HG03520 (cell line): ENCODE measurements around the gene COX14.
"Not testable (repeated sequence)": the region's sequence is repeated elsewhere in the genome, so short reads cannot be mapped to it uniquely, and the experiment has no call there.

Experiments
- ATAC-seq: cut with Tn5 transposase; IDR thresholded peaks from one replicate; pipeline ENCODE4 v1.9.1; 2021; ENCODE audit warnings: mild to moderate bottlenecking, moderate library complexity; ENCODE audit not compliant: unreplicated experiment

COX14 gene

DNA sequence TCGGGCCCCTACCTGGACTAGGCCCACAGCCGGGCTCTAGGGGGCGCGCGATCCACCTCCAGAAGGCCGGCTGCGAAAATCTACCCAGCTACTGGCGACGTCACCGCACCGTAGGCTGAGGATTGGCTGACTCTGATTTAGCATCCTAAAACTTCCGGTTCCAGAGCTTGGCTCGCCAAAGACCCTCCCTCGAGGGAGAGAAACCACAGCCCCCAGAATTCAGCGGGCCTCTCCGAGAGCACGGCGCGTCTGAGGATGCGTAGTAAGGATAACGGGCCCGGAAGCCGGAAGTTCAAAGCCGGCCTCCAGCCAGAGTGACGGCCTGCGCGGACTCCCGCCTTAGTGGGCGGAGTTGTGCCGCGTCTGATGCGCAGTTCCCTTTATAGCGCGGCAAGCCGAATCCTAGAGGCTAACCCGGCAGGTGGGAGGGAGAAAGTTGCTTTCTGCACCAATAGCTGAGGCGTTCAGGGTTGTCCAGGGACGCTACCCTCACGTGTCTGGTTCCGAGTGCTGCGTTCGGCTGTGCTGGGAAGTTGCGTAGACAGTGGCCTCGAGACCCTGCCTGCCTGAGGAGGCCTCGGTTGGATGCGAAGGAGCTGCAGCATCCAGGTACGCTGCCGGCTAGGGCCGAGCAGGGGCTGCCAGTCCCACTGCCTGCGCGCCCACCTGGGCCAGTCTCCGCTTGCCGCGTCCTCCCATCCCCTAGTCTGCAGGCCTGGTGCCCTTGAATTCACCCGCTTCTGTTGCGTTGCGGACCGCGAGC lies at the start of gene COX14:
Gene COX14 (plus strand): TSS at position 544 of the 763 bp plus-strand sequence. CDS start 7,808 bp downstream, outside the sequence.
- ATAC-seq, result peak; percentile 75

DNA sequence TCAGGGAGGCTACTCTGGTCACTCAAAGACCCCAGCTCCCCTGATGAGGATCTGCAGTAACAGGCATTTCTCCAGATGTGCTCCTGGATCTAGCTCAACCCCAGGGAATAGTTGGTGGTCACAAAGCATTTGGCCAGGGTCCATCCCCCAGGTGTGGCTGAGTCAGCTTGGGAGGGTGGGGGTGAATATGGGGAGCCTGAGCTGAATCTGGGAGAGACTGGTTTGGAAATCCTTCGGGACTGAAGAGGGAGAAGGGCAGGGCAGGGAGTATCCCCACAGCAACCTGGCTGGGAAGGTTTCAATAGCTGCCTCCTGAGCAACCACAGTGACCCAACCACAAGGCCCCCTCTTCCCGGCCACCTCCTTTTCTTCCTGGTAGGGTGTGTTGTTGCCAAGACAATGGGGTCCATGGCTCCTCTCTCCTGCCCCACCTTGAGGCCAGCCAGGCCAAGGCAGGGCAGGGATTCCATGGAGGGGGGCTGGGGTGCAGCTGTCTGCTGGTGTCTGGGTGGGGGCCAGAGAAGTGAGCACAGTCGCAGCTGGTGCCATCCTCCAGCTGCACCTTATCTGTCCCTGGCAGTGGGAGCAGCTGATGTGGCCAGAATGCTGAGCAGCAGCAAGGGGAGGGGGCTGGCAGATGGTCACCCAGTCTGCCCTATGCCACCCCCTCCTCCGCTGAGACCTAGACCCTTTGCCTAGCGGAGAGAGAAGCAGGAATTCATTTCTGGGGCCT lies 49.1 kb upstream of the COX14 start:
- ATAC-seq, result no peak

- ATAC-seq, result no peak
Measured at GRCh38 chr12:50065726-50066310, 46.2 kb upstream of the COX14 start.

DNA sequence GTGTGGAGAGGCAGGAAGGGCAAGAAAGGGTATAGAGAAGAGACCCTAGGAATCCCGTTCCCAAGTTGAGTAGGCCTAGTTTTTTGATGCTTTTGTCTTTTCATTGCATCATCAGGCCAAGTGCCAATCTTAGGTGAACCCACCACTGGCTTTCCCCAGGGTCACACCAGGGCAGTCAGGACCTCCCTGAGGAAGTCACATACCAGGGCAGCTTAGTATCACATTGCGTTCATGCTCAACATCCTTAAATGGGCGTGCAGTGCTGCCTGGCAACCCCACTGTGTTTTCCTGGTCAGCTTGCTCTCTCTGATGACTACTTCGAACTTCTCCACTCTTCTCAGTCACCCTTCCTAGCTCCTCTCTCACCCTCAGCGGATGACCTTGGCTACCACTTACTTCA lies 45.6 kb upstream of the COX14 start:
- ATAC-seq, result no peak

DNA sequence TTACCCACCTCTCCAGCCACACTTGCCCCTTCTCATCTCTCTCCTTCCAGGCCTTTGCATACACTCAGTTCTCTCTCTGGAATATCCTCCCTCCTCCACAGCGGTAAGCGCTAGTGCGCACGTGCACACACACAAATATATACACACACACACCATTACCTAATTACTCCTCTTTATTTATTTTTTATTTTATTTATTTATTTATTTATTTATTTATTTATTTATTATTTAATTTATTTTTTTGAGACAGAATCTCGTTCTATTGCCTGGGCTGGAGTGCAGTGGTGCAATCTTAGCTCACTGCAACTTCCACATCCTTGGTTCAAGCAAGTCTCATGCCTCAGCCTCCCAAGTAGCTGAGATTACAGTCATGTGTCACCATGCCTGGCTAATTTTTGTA lies 43.0 kb upstream of the COX14 start:
- no peak for ATAC-seq

DNA sequence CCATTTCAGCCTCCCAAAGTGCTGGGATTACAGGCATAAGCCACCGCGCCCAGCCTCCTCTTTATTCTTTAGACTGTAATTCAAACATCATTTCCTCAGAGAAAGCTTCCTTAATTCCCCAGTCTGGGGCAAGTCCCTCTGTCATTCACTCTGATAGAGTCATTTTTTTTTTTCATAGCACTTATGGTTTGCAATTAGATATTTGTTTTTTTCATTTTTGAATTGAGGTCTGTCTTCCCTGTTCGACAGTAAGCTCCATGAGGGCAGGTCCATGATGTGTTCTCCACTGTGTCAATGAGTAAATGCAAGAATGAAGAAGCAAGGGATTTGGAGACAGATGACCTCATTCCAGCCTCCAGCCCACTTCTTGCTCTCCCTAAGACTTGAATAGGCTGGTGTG lies 42.5 kb upstream of the COX14 start:
- ATAC-seq, result no peak

DNA sequence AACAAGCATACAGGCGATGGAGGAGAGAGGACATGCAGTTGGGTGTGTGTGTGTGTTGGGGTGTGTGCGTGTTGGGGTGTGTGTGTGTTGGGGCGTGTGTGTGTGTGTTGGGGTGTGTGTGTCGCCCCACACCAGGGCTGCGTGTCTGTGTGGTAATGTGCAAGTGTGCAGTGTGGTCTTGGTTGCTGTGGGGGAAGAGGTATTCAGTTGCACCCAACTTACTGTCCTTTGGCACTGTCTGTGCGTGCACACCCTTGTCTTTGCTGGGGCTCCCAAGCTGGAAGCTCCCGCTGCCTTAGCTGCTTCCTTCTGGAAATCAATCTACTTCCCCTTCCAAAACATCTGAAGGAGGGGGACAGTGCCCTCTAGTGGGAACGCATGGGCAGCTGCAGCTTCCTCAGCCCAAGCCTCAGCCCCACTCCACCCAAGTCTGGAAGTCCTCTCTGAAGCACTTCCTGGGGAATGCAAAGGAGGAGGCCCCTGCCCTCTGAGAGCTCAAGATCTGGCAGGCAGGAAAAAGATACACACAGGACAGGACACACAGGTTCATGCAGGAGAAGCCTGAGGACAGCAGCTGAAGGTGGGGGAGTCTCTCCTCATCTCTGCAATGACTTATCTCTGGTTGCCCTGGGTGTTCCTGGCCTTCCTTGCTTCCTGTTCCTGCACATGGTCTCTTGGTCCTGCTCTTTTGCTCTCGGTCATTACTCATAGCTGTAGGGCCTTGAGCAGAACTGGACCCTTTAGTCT lies 41.5 kb upstream of the COX14 start:
- ATAC-seq, result no peak

GRCh38 chr12:50072198-50072907 lies 39.7 kb upstream of the COX14 start:
- ATAC-seq, result no peak

DNA sequence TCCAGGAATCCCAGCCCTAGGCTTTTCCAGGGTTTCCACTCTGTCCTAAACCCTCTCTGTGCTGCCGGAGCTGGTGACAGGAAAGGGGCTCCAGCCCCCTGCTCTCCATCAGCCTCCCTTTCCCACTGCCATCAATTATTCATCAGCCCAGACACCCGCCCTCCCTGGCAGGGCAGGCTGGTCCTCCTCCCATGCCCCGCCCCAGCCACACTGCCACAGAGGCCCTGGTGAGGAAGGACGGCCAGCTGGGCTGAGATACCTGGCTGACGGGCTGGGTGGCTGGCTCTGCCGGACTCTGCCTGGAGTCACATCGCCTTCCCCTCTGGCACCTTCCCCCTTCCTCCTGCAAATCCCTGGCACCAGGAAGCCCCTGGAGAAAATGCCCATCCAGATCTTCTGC lies 38.8 kb upstream of the COX14 start:
- no peak for ATAC-seq

GRCh38 chr12:50073712-50074111 lies 38.3 kb upstream of the COX14 start:
- no peak for ATAC-seq

GRCh38 chr12:50074936-50075807 lies 36.9 kb upstream of the COX14 start:
- peak; percentile 61 for ATAC-seq

GRCh38 chr12:50075808-50076170 lies 36.2 kb upstream of the COX14 start:
- ATAC-seq, result no peak

- ATAC-seq, result no peak
Measured at GRCh38 chr12:50077099-50077498, 34.9 kb upstream of the COX14 start.

DNA sequence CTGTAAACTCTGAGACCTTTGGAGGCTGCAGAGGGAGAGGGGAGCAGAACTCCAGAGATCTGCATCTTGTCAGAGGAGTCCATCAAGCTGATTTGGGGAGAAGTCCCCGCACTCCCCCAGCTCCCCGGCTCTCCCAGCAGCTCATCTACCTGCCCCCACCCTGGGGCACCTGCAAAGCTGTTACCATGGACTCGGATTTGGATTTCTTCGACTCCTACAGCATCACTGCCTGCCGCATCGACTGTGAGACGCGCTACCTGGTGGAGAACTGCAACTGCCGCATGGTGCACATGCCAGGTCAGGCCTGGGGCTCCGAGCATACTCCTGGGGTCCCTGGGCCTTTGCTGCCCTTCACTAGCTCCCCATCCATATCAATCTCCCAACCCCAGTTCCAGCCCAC lies 33.8 kb upstream of the COX14 start:
- no peak for ATAC-seq

GRCh38 chr12:50079771-50080170 lies 32.3 kb upstream of the COX14 start:
- no peak for ATAC-seq

DNA sequence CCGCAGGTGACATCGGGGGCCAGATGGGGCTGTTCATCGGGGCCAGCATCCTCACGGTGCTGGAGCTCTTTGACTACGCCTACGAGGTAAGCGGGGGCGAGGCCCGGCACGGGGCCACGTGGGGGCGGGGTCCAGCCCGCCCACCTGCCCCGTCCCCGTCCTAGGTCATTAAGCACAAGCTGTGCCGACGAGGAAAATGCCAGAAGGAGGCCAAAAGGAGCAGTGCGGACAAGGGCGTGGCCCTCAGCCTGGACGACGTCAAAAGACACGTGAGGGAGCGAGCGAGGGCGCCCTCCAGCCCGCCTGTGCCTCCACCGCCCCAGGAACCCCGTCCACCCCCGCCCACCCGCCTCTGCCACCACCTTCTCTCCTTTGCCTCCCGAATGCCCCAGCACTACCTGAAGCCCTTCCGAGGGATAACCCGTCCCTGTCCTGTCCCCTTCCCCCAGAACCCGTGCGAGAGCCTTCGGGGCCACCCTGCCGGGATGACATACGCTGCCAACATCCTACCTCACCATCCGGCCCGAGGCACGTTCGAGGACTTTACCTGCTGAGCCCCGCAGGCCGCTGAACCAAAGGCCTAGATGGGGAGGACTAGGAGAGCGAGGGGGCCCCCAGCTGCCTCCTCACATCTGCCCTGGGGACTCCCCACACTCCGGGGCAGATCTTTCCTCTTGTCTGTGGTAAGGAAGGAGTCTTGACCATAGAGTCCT lies 30.8 kb upstream of the COX14 start:
- ATAC-seq, result no peak

- ATAC-seq, result no peak
Measured at GRCh38 chr12:50082644-50083043, 29.4 kb upstream of the COX14 start.

DNA sequence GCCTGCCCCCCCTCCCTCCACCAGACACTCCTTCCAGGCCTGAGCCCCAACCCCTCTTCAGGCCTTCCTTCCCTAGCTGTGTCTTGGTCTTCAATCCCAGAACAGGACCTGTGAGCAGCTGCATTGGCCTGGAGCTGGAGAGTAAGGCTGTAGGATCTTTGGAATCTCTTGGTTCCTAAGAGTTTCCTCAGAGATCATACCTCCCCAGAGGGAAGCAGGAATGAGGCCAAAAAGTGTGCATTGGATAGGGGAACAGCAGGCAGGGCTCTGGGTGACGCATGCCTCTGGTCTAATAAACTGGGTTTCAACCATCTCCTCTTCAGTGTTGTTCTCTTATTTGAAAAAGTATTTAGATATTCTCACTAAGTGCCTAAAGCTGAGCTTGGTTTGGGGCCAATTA lies 28.7 kb upstream of the COX14 start:
- ATAC-seq, result no peak

DNA sequence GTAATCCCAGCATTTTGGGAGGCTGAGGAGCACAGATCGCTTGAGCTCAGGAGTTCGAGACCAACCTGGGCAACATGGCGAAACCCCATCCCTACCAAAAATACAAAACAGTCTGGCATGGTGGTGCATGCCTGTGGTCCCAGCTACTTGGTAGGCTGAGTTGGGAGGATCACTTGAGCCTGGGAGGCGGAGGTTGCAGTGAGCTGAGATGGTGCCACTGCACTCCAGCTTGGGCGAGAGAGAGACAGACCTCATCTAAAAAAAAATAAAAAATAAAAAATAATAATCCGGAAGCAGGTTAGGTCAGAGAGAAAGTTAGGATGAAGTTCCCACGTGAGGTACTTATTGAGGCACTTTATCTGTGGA lies 27.6 kb upstream of the COX14 start:
- ATAC-seq, result not testable (repeated sequence)
